Prostate gland (tissue), 2 donors: ENCODE measurements around the gene DHX9. TPM values are rescaled to one million over a fixed set of nuclear protein-coding genes. Genes with fewer than 3 reads are reported as not detected.

ENCODE experiments used
- DNase-seq: peaks from one replicate; pipeline ENCODE4 v3.0.0-alpha.2; 2019; ENCODE audit warnings: low spot score
- H3K27ac ChIP-seq, 2 donors: fragments of 200-600 bp; sonication (generic); 2 replicates each; pipeline ENCODE4 v1.5.1; 2017 to 2019
- H3K27me3 ChIP-seq: fragments of 200-600 bp; sonication (generic); replicated peaks from 2 replicates; pipeline ENCODE4 v1.5.1; 2019; ENCODE audit not compliant: insufficient read depth
- H3K36me3 ChIP-seq, 2 donors: fragments of 200-600 bp; sonication (generic); 1 replicate in 1 of 2; 2 replicates in 1 of 2; pipeline versions ENCODE4 v1.5.1 to v1.8.1; 2017 to 2019
- H3K4me1 ChIP-seq: fragments of 200-600 bp; sonication (generic); replicated peaks from 2 replicates; pipeline ENCODE4 v1.5.1; 2019
- H3K4me3 ChIP-seq, 2 donors: fragments of 200-600 bp; sonication (generic); 2 replicates each; pipeline ENCODE4 v1.5.1; 2017 to 2019
- H3K9me3 ChIP-seq: fragments of 200-600 bp; sonication (generic); 2 replicates; pipeline ENCODE4 v1.5.1; 2017
- POLR2A ChIP-seq: fragments of 450-650 bp; IDR thresholded peaks from one replicate; pipeline ENCODE4 v1.6.1; 2016; ENCODE audit warnings: antibody characterized with exemption, mild to moderate bottlenecking
- POLR2AphosphoS5 ChIP-seq: sonication (generic); formaldehyde crosslinking; IDR thresholded peaks from one replicate; pipeline ENCODE4 v1.6.1; 2017; ENCODE audit warnings: antibody characterized with exemption
- WGBS: methylation state at CpG from one replicate; pipeline ENCODE4 v1.1.5; 2018; 5-methylcytosine and 5-hydroxymethylcytosine counted together
- intact Hi-C: fragments of 100-400 bp; cut with DNase I; formaldehyde crosslinking; loops from one replicate; pipeline ENCODE4 v1.14.2; 2022
- total RNA-seq, 2 donors: library from RNA; depleted of rRNA; stranded (reverse); fragments of >200 nt; gene quantifications; one replicate each; pipeline ENCODE4 v1.1.0, GENCODE V29; 2016
- TF ChIP-seq, protein P1 (sequence below), 4 experiments: fragments of 200-600 bp in 2 of 4; fragments of 450-650 bp in 2 of 4; sonication (generic) in 2 of 4; IDR thresholded peaks; 1 replicate in 3 of 4; 2 replicates in 1 of 4; pipeline ENCODE4 v1.5.1; 2016 to 2019; ENCODE audit warnings: antibody characterized with exemption in 4 of 4, mild to moderate bottlenecking in 2 of 4, moderate library complexity in 2 of 4

DHX9 gene
- 100 to 1,000 TPM in 1 of 2 donors, 10 to 100 TPM in 1; 97.4 to 103 TPM for total RNA-seq

GRCh38 chr1:182839209-182840066 lies at the start of gene DHX9:
TSS of gene DHX9 (plus strand) at chr1:182839347. CDS start at chr1:182842567, 3,220 bp downstream.
- intact Hi-C loops: loop anchor here (5.0 kb wide), 1 partner anchor 52 kb away; the partner anchor contains the start of gene NPL
- no peaks in the 10 kb centered on the region for H3K27me3 ChIP-seq
- peak; percentile 89 for DNase-seq
- under 1% methylated on average over 79 of the region's 92 CpGs for WGBS
- peak within 1 kb of the TSS; percentile 94 to 96 for H3K27ac ChIP-seq
- no peaks in the 10 kb centered on the region for H3K9me3 ChIP-seq
- TF ChIP-seq POLR2AphosphoS5 (peak; percentile 88), POLR2A (peak; percentile 79)
- TF ChIP-seq, protein P1, sequence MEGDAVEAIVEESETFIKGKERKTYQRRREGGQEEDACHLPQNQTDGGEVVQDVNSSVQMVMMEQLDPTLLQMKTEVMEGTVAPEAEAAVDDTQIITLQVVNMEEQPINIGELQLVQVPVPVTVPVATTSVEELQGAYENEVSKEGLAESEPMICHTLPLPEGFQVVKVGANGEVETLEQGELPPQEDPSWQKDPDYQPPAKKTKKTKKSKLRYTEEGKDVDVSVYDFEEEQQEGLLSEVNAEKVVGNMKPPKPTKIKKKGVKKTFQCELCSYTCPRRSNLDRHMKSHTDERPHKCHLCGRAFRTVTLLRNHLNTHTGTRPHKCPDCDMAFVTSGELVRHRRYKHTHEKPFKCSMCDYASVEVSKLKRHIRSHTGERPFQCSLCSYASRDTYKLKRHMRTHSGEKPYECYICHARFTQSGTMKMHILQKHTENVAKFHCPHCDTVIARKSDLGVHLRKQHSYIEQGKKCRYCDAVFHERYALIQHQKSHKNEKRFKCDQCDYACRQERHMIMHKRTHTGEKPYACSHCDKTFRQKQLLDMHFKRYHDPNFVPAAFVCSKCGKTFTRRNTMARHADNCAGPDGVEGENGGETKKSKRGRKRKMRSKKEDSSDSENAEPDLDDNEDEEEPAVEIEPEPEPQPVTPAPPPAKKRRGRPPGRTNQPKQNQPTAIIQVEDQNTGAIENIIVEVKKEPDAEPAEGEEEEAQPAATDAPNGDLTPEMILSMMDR (IDR thresholded peaks at IDR 0.05): peak in 2 of 4 experiments; percentile 15 to 22
- H3K4me1 ChIP-seq: no peaks in the 10 kb centered on the region
- H3K36me3 ChIP-seq: no peaks in the 10 kb centered on the region
- H3K4me3 ChIP-seq: peak within 1 kb of the TSS; percentile 79 to 84

GRCh38 chr1:182791281-182792179 lies 47.6 kb upstream of the DHX9 start:
- H3K4me1 ChIP-seq: no peaks in the 10 kb centered on the region
- H3K27ac ChIP-seq: no peak overlapping the region
- no peak overlapping the region for H3K4me3 ChIP-seq
- no peak for DNase-seq
- H3K27me3 ChIP-seq: no peaks in the 10 kb centered on the region
- intact Hi-C loops: no loop called here
- no peaks in the 10 kb centered on the region for H3K9me3 ChIP-seq
- H3K36me3 ChIP-seq: no peaks in the 10 kb centered on the region
- WGBS: 82% methylated on average over 8 of the region's 8 CpGs
- no peak for TF ChIP-seq POLR2AphosphoS5
- TF ChIP-seq, protein P1 (IDR thresholded peaks at IDR 0.05): no peak
- no peak for TF ChIP-seq POLR2A

DNA sequence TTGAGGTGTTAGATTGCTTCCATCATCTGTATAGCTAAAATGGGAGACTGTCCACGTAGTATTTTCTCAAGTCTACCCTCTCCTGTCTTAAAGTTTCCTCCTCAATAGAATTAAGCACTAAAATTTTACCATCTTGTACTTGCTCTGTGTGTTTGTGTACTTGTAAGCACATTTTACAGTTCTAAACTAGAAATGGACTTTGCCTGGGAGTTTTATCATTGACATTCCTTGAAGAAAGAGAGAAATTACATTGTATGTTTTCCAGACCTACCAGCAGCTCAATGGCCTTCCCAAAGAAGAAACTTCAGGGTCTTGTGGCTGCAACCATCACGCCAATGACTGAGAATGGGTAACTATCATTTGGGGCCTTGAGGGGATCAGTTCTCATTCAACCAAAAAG lies 45.1 kb upstream of the DHX9 start:
- H3K27me3 ChIP-seq: no peaks in the 10 kb centered on the region
- H3K4me3 ChIP-seq: no peak overlapping the region
- H3K27ac ChIP-seq: no peak overlapping the region
- no peaks in the 10 kb centered on the region for H3K4me1 ChIP-seq
- H3K36me3 ChIP-seq: no peaks in the 10 kb centered on the region
- intact Hi-C loops: no loop called here
- WGBS: 97% methylated on average over 2 of the region's 2 CpGs
- H3K9me3 ChIP-seq: no peaks in the 10 kb centered on the region
- TF ChIP-seq POLR2A: no peak
- no peak for TF ChIP-seq POLR2AphosphoS5
- no peak for DNase-seq

GRCh38 chr1:182794676-182795201 lies 44.4 kb upstream of the DHX9 start:
- no peaks in the 10 kb centered on the region for H3K36me3 ChIP-seq
- WGBS: 80% methylated on average over 3 of the region's 3 CpGs
- intact Hi-C loops: no loop called here
- no peak overlapping the region for H3K4me3 ChIP-seq
- no peaks in the 10 kb centered on the region for H3K9me3 ChIP-seq
- H3K27me3 ChIP-seq: no peaks in the 10 kb centered on the region
- no peak for DNase-seq
- no peak for TF ChIP-seq POLR2A
- TF ChIP-seq, protein P1 (IDR thresholded peaks at IDR 0.05): no peak
- TF ChIP-seq POLR2AphosphoS5: no peak
- no peak overlapping the region for H3K27ac ChIP-seq
- no peaks in the 10 kb centered on the region for H3K4me1 ChIP-seq

DNA sequence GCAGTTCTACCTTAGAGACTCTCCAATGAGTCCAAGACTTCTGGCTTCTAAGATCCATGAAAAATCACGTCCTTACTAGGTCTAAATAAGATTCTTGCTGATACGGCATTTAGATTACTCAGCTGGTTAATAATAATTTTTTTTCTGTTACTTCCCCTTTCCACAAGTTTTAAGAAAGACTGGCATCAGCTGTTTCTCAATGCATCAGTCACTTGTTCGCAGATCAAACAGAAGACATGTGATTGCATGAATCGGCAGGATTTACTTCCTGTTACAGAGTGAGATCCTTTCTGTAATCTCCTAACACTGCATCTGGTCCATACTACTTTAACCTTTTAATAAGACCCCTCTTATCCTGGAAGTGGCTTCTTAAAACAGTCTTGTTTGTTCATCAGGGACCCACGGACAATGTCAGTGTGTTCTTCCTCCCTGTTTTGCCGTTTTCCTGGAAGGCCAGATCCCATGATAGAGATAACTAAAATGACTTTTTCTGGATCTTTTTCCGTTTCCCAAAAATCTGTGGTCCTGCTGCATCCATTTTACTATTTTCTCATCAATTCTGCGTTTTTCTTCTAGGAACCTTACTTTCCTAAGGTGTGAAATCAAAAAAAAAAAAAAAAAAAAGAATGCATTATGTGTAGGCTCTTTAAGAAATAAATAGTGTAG lies 43.5 kb upstream of the DHX9 start:
- no peak overlapping the region for H3K27ac ChIP-seq
- H3K4me1 ChIP-seq: no peaks in the 10 kb centered on the region
- DNase-seq: peak; percentile 21
- peak; percentile 59 for TF ChIP-seq POLR2AphosphoS5
- TF ChIP-seq, protein P1 (IDR thresholded peaks at IDR 0.05): no peak
- intact Hi-C loops: no loop called here
- H3K27me3 ChIP-seq: no peaks in the 10 kb centered on the region
- WGBS: 61% methylated on average over 8 of the region's 8 CpGs
- no peaks in the 10 kb centered on the region for H3K36me3 ChIP-seq
- no peak overlapping the region for H3K4me3 ChIP-seq
- H3K9me3 ChIP-seq: no peaks in the 10 kb centered on the region
